Loucy (cell line): ENCODE data around the gene TBC1D8B.
A peak's percentile ranks its signal among the peaks of the same experiment; 100 is the strongest.

Source experiments
- CTCF ChIP-seq: fragments of 200-600 bp; sonication (generic); conservative IDR thresholded peaks from 2 replicates; pipeline ENCODE4 v1.5.1; 2014; ENCODE audit warnings: mild to moderate bottlenecking, antibody characterized with exemption, low read length
- EZH2phosphoT487 ChIP-seq: fragments of 200-600 bp; IDR thresholded peaks from 2 replicates; pipeline ENCODE4 v1.6.1; 2018; ENCODE audit warnings: antibody characterized with exemption, mild to moderate bottlenecking, moderate library complexity, borderline replicate concordance

GRCh38 chrX:106791495-106791894 is 11.0 kb upstream of the TBC1D8B start:
- peak; percentile 50 for TF ChIP-seq CTCF
- TF ChIP-seq EZH2phosphoT487: no peak
